SK-N-MC (cell line): ENCODE data around the gene CAMK1D.

Experiments used
- DNase-seq: peaks from one replicate; pipeline ENCODE4 v3.0.0-alpha.2; 2011; ENCODE audit warnings: low read depth, low spot score
- H3K27ac ChIP-seq: fragments of 200-600 bp; sonication (generic); 2 replicates; pipeline ENCODE4 v1.5.1; 2016; ENCODE audit warnings: mixed run types
- H3K36me3 ChIP-seq: fragments of 200-600 bp; sonication (generic); 2 replicates; pipeline ENCODE4 v1.6.1; 2017; ENCODE audit warnings: antibody characterized with exemption, low read length, mixed read lengths; ENCODE audit not compliant: insufficient read depth
- H3K4me3 ChIP-seq: fragments of 200-600 bp; sonication (generic); 2 replicates; pipeline ENCODE4 v1.5.1; 2016
- H3K9ac ChIP-seq: fragments of 200-600 bp; sonication (generic); 2 replicates; pipeline ENCODE4 v1.8.0; 2017; ENCODE audit warnings: mixed run types, mixed read lengths; ENCODE audit not compliant: insufficient read length
- H3K9me3 ChIP-seq: fragments of 200-600 bp; sonication (generic); 2 replicates; pipeline ENCODE4 v1.6.1; 2017; ENCODE audit warnings: low read depth, mild to moderate bottlenecking, antibody characterized with exemption, low read length, moderate library complexity, mixed read lengths
- EZH2 ChIP-seq: fragments of 200-600 bp; sonication (generic); IDR thresholded peaks from one replicate; pipeline ENCODE4 v1.6.1; 2017; ENCODE audit warnings: antibody characterized with exemption
- FOXP2 ChIP-seq: optimal IDR thresholded peaks from 2 replicates; pipeline ENCODE3; 2011; ENCODE audit warnings: mild to moderate bottlenecking, moderate library complexity; ENCODE audit not compliant: insufficient read depth; ENCODE audit errors: extremely low read length, control extremely low read depth
- POLR2AphosphoS5 ChIP-seq: IDR thresholded peaks from 2 replicates; pipeline ENCODE4 v1.6.1; 2012; ENCODE audit warnings: mild to moderate bottlenecking, low read depth, low read length, borderline replicate concordance

Gene CAMK1D

GRCh38 chr10:12699258-12699700 lies 349.9 kb downstream of the CAMK1D start:
- no peak overlapping the region for H3K4me3 ChIP-seq
- no peak for TF ChIP-seq EZH2
- TF ChIP-seq POLR2AphosphoS5, result no peak
- TF ChIP-seq FOXP2, result no peak
- H3K9me3 ChIP-seq, result no peaks in the 10 kb centered on the region
- H3K9ac ChIP-seq, result no peak overlapping the region
- no peak overlapping the region for H3K27ac ChIP-seq
- DNase-seq, result no peak
- no peaks in the 10 kb centered on the region for H3K36me3 ChIP-seq

GRCh38 chr10:12699781-12700556 lies 350.6 kb downstream of the CAMK1D start:
- no peak overlapping the region for H3K9ac ChIP-seq
- no peaks in the 10 kb centered on the region for H3K36me3 ChIP-seq
- H3K9me3 ChIP-seq, result no peaks in the 10 kb centered on the region
- H3K27ac ChIP-seq, result no peak overlapping the region
- no peak for TF ChIP-seq POLR2AphosphoS5
- TF ChIP-seq FOXP2, result no peak
- TF ChIP-seq EZH2, result no peak
- H3K4me3 ChIP-seq, result no peak overlapping the region
- no peak for DNase-seq

GRCh38 chr10:12700557-12700874 lies 351.2 kb downstream of the CAMK1D start:
- no peak for DNase-seq
- Histone ChIP-seq H3K4me3 (no peak overlapping the region), H3K9me3 (no peaks in the 10 kb centered on the region), H3K36me3 (no peaks in the 10 kb centered on the region), H3K27ac (no peak overlapping the region), H3K9ac (no peak overlapping the region)
- TF ChIP-seq FOXP2, result no peak
- TF ChIP-seq POLR2AphosphoS5, result no peak
- no peak for TF ChIP-seq EZH2

GRCh38 chr10:12701696-12702095 lies 352.3 kb downstream of the CAMK1D start:
- no peaks in the 10 kb centered on the region for H3K36me3 ChIP-seq
- no peaks in the 10 kb centered on the region for H3K9me3 ChIP-seq
- TF ChIP-seq EZH2 (no peak), FOXP2 (no peak), POLR2AphosphoS5 (no peak)

GRCh38 chr10:12702215-12702770 lies 352.9 kb downstream of the CAMK1D start:
- Histone ChIP-seq H3K36me3 (no peaks in the 10 kb centered on the region), H3K4me3 (no peak overlapping the region), H3K9ac (no peak overlapping the region), H3K9me3 (no peaks in the 10 kb centered on the region), H3K27ac (no peak overlapping the region)
- DNase-seq, result no peak
- TF ChIP-seq EZH2 (no peak), POLR2AphosphoS5 (no peak), FOXP2 (no peak)

More at GRCh38 chr10:12701696-12702095, 352.3 kb downstream of the CAMK1D start:
- Histone ChIP-seq H3K27ac (no peak overlapping the region), H3K4me3 (no peak overlapping the region), H3K9ac (no peak overlapping the region)
- DNase-seq, result no peak

- TF ChIP-seq EZH2, result no peak
- no peaks in the 10 kb centered on the region for H3K9me3 ChIP-seq
- H3K4me3 ChIP-seq, result no peak overlapping the region
- no peak overlapping the region for H3K27ac ChIP-seq
- H3K36me3 ChIP-seq, result no peaks in the 10 kb centered on the region
- no peak for DNase-seq
- H3K9ac ChIP-seq, result no peak overlapping the region
Measured at GRCh38 chr10:12703126-12703525, 353.8 kb downstream of the CAMK1D start.

- no peak for DNase-seq
- Histone ChIP-seq H3K9me3 (no peaks in the 10 kb centered on the region), H3K36me3 (no peaks in the 10 kb centered on the region), H3K4me3 (no peak overlapping the region), H3K27ac (no peak overlapping the region), H3K9ac (no peak overlapping the region)
- TF ChIP-seq FOXP2 (no peak), POLR2AphosphoS5 (no peak), EZH2 (no peak)
Measured at GRCh38 chr10:12703813-12704212, 354.5 kb downstream of the CAMK1D start.

GRCh38 chr10:12704488-12704887 lies 355.1 kb downstream of the CAMK1D start:
- Histone ChIP-seq H3K4me3 (no peak overlapping the region), H3K27ac (no peak overlapping the region), H3K9me3 (no peaks in the 10 kb centered on the region), H3K36me3 (no peaks in the 10 kb centered on the region), H3K9ac (no peak overlapping the region)
- TF ChIP-seq FOXP2 (no peak), EZH2 (no peak), POLR2AphosphoS5 (no peak)
- DNase-seq, result no peak

- no peak for TF ChIP-seq POLR2AphosphoS5
- no peak for TF ChIP-seq FOXP2
- TF ChIP-seq EZH2, result no peak
- no peak for DNase-seq
- no peak overlapping the region for H3K27ac ChIP-seq
- H3K9me3 ChIP-seq, result no peaks in the 10 kb centered on the region
- no peak overlapping the region for H3K9ac ChIP-seq
- H3K36me3 ChIP-seq, result no peaks in the 10 kb centered on the region
- no peak overlapping the region for H3K4me3 ChIP-seq
Measured at GRCh38 chr10:12705943-12706342, 356.6 kb downstream of the CAMK1D start.
